NCI-H82 treated with DMSO at 0.1 percent for 48 hours (cell line): ENCODE data around the gene CRACR2A.

ENCODE experiments used
- DNase-seq: peaks from one replicate; lab custom pipeline; 2025; ENCODE audit not compliant: unreplicated experiment; lab: John Stamatoyannopoulos, UW

Gene CRACR2A

GRCh38 chr12:3753544-3754284, 805 bp upstream of the CRACR2A start:
- no peak for DNase-seq

GRCh38 chr12:3752096-3752709, 706 bp downstream of the CRACR2A start:
- DNase-seq = peak; percentile 7

DNA sequence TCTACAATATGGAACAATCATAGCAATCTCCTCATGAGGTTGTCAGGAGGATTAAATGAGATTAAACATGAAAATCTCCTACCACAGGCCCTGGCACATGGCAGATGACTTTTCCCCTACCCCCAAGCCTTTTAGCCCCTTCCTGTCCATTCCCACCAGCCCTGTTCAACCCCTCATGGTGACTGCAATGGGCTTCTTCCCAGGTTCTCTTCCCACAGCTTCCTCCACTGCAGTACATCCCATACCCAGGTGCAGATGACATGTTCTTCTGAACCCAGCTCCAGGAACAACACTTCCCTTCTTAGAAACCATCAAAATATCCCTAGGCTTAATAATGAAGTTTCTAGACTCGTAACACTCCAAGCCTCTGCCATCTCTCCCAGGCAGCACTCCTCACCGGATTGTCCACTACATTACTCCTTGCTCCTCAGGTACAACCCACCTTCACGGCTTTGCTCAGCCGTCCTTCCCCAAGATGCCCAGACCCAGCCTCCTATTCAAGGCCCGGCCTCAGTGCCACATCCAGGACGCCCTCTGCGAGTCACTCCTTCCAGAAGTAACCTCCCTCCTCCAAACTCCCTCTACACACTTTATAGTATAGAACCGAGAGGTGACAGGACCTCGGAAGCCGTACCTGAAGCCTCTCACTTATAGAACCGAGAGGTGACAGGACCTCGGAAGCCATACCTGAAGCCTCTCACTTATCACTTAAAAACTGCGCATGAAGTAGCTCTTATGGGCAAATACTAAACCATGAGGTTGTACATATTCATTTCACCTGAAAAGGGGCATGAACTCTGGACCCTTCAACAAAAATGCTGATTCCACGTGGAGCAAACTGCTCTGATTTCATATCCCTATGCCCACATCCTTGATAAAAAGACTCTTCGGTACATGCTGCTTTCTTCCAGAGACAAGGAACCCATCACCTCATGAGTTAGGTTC, 1.5 kb downstream of the CRACR2A start:
- peak; percentile 45 for DNase-seq

GRCh38 chr12:3750616-3751015, 2.3 kb downstream of the CRACR2A start:
- no peak for DNase-seq

GRCh38 chr12:3748620-3749019, 4.3 kb downstream of the CRACR2A start:
- no peak for DNase-seq

- no peak for DNase-seq
Measured at GRCh38 chr12:3747976-3748619, 4.8 kb downstream of the CRACR2A start.

DNA sequence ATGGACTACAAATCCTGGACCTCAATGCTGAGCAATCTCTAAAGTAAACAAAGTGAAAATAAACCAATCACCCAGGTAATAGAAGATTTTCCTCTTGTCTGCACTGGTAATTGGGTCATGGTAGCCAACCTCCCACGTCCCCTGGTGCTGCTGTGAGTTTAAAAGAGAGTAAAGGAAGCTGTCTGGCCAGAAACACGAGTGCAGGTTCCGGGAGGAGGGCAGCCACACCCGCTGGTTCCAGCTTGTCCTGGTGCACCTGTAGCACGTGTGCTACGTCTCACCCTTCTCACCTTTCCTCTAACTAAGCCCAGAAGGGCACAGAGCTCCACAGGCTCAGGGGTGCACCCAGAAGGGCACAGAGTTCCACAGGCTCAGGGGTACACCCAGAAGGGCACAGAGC, 5.4 kb downstream of the CRACR2A start:
- DNase-seq = no peak

DNA sequence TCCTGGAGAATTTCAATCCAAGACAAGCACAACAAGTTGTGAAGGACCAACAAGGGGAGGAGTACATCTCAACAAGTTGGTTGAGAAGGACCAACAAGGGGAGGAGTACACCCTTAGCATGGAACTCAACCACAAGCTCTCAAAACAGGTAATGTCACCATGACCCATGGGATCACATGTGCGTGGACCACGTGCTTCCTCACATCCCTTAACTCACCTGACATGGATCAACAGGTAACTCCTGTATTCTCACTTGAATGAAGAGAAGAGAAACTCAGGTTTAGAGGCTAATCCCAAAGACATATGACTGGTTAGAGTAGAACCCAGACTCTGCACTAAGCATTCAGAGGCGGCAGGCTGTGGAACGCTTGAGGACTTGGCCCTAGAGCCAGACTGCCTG, 6.2 kb downstream of the CRACR2A start:
- DNase-seq = no peak

GRCh38 chr12:3745152-3745551, 7.8 kb downstream of the CRACR2A start:
- DNase-seq = no peak

DNA sequence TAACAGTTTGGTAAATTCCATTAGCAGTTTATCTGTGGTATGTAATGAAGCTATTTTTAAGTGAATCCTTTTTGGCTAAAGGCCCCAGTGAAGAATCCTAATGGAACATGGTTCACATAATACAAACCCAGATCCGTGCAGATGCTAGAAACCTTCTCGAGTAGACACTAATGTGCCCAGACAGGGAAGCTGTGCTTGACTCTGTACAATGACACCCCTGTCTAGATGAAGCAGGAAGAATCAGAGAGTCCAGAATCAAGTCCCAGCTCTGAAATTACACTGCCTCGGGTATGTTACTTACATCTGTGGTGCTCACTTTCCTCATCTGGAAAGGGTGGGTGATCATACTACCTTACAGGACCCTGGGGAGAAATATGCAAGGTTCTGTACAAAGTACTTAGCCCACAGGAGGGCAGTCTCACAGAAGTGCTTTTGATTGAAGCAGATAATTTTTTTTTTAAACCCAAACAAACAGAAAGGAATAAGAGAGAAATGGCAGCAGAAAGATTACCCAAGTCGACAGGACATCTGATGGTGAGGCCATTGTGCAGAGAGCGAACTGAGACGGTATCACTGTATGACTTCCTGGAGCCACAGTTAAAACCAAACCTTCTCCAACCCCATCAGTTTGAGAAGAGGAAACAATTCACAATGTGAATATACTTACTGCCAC, 8.5 kb downstream of the CRACR2A start:
- no peak for DNase-seq

- no peak for DNase-seq
Measured at GRCh38 chr12:3743803-3744202, 9.1 kb downstream of the CRACR2A start.

DNA sequence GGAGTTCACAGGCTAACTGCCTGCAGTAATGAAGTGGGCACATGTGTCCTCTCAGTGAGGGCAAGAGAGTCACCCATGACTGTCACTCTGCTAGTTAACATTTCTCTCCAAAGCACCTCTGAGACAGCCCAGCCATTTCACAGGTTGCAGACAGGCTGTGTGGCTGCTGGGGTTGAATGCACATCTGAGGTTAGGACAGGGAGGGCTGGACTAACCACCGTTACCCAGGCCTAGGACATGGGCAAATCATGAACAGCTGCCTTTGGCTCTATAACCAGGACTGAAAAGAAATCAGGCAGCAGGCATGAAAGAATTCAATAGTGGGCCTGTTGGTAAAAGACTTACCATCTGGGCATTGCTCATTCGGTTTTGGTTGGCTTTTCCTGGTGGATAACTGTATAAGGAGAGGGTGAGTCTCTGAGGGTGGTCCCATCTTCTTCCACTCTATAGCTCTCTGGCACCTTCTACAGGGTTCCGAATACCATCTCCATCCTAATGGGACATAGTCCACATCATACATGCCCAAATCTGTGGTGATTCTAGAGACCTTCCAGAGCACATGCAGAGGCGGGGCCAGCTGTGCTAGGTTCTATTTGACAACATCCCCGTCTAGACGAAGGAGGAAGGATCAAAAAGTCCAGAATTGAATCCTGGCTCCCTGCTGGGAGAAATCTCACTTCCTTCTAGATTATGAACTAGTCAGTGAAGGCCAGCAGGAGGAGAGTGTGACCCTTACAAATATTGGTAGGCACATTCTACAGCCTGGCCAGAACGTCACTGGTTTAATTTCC, 10.8 kb downstream of the CRACR2A start:
- no peak for DNase-seq

GRCh38 chr12:3740480-3741231, 12.3 kb downstream of the CRACR2A start:
- DNase-seq = no peak

DNA sequence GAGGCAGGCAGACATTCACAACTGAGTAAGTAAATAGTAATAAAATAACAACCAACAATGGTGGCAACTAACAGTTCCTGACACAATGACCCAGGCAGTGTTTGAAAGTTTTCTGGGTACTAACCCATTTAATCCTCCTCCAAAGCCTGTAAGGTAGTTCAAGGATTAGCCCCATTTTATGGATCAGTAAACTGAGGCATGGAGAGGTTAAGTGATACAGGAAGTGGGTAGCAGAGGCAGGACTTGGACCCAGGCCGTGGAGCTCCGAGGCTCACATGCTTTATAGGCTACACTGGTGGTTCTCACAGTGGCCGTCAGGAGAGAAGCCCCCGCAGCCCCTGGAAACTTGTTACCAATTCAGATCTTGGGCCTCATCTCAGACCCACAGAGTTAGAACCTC, 17.5 kb downstream of the CRACR2A start:
- no peak for DNase-seq

DNA sequence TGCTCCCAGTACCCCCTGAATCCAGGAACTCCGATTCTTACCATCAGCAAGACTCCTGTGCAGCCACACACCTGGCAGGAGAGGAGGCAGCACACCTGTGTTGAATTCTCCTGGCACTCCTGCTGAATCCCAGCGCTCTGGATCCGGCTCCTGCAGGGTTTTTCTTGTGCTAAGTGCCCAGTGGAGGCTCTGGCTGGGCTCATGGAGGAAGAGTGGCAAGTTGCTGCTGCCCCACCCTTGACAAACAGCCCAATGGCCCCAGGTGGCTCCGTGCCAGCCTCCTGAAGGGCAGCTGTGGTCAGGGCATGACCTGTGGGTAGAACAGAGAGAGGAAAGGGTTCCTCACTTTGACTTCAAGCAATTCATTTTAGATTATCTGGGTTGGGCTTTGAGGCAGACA, 20.0 kb downstream of the CRACR2A start:
- DNase-seq = no peak

- DNase-seq = no peak
Measured at GRCh38 chr12:3730111-3730510, 22.8 kb downstream of the CRACR2A start.

GRCh38 chr12:3728686-3729085, 24.2 kb downstream of the CRACR2A start:
- DNase-seq = no peak

- DNase-seq = no peak
Measured at GRCh38 chr12:3727877-3728632, 24.9 kb downstream of the CRACR2A start.
